Large intestine (tissue), 3 donors: ENCODE results near the gene MRM3. TPM values are rescaled to one million over a fixed set of nuclear protein-coding genes. Genes with fewer than 3 reads are reported as not detected.
"Not testable (repeated sequence)": the region's sequence is repeated elsewhere in the genome, so short reads cannot be mapped to it uniquely, and the experiment has no call there.

Experiments used
- DNase-seq, 2 donors: peaks; one replicate each; pipeline versions ENCODE4 v3.0.0 to v3.0.0-alpha.2; 2013
- H3K27ac ChIP-seq: one replicate; pipeline ENCODE4 v1.5.1; 2013; ENCODE audit warnings: low read length
- H3K27me3 ChIP-seq: 2 replicates; pipeline ENCODE4 v1.6.1; 2013; ENCODE audit warnings: low read length; ENCODE audit not compliant: control insufficient read depth, insufficient read depth
- H3K36me3 ChIP-seq: 2 replicates; pipeline ENCODE4 v1.6.1; 2013; ENCODE audit warnings: low read length; ENCODE audit not compliant: control insufficient read depth, insufficient read depth
- H3K4me1 ChIP-seq: one replicate; pipeline ENCODE4 v1.6.1; 2013; ENCODE audit warnings: low read length; ENCODE audit not compliant: control insufficient read depth, insufficient read depth
- H3K4me3 ChIP-seq: one replicate; pipeline ENCODE4 v1.5.1; 2013; ENCODE audit warnings: low read length
- H3K9me3 ChIP-seq: one replicate; pipeline ENCODE4 v1.6.1; 2013; ENCODE audit warnings: mild to moderate bottlenecking, low read depth, low read length, moderate library complexity; ENCODE audit not compliant: control insufficient read depth
- WGBS: methylation state at CpG from one replicate; pipeline ENCODE4 v1.1.5; 2013; ENCODE audit warnings: low lambda C conversion rate; ENCODE audit not compliant: insufficient coverage; 5-methylcytosine and 5-hydroxymethylcytosine counted together
- polyA plus RNA-seq: library from polyadenylated mRNA; unstranded; fragments of 120-200 nt; gene quantifications from one replicate; pipeline ENCODE4 v1.2.1, GENCODE V29; 2013

MRM3 gene
- polyA plus RNA-seq, 1 donor, result 14.7 TPM

- DNase-seq, result no peak
- no peaks in the 10 kb centered on the region for H3K4me1 ChIP-seq
- no peaks in the 10 kb centered on the region for H3K9me3 ChIP-seq
- no peak overlapping the region for H3K27ac ChIP-seq
- WGBS, result no CpG with 5 or more reads among the region's 9 CpGs
- H3K27me3 ChIP-seq, result no peaks in the 10 kb centered on the region
- H3K36me3 ChIP-seq, result peaks cover 13% of the 10 kb centered on the region
- no peak overlapping the region for H3K4me3 ChIP-seq
Measured at GRCh38 chr17:823501-823902, 41.3 kb downstream of the MRM3 start.

DNA sequence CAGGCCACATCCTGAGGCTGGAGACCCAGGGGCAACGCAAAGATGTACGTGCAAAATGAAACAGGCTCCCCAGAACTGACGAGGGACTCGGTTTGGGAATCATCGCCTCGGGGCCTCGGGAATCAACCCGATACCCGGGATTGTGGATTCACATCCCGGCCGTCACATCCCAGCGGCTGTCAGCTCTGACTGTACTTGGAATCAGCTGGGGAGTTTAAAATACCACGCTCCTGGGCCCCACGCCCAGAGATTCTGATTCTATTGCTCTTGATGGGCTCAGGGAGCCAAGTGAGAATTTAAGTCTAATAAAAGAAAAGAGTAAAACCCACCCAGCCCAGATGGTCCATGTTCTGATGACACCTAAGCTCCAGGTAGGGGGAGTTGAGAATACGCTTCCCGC is 42.2 kb downstream of the MRM3 start:
- Histone ChIP-seq H3K9me3 (no peaks in the 10 kb centered on the region), H3K27me3 (no peaks in the 10 kb centered on the region), H3K27ac (no peak overlapping the region), H3K36me3 (peaks cover 10% of the 10 kb centered on the region), H3K4me3 (no peak overlapping the region), H3K4me1 (no peaks in the 10 kb centered on the region)
- no CpG with 5 or more reads among the region's 16 CpGs for WGBS
- DNase-seq, result no peak

DNA sequence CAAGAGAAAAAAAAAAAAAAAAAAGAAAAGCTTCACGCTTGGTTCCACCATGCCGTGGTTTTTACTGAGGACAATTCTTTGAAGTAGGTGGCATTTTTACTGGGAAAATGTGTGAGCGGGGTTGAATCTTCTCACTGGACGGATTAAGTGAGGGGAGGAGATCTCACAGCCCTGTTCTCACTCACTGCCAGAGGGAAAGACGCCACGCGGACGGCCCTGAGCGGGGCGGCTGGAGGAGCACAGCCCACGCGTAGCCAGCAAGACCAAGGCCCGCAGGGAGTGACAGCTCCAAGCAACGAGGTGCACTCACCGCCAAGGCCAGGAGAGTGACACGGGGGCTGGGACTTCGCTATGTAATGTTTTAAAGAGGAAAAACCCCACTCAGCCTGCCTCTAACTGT is 43.1 kb downstream of the MRM3 start:
- Histone ChIP-seq H3K36me3 (peaks cover 7% of the 10 kb centered on the region), H3K9me3 (no peaks in the 10 kb centered on the region), H3K4me3 (no peak overlapping the region), H3K27ac (no peak overlapping the region), H3K27me3 (no peaks in the 10 kb centered on the region), H3K4me1 (no peaks in the 10 kb centered on the region)
- 100% methylated on average over 2 of the region's 17 CpGs for WGBS
- DNase-seq, result no peak

DNA sequence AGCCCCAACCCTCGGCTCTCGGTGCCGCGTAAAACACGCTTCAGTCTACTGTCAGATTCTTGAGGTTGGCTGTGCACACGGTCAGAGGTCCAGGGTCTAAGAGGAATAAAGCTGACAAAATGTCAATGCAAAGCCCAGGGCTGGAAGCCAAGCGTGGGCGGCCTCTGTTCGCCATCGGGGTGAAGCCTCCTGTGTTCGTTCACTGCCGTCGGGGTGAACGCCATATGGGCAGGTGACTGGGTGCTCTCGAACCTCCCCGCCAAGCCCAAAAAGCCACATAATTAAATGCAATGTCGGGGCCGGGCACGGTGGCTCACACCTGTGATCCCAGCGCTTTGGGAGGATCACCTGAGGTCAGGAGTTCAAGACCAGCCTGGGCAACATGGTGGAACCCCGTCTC is 44.6 kb downstream of the MRM3 start:
- DNase-seq, result no peak
- H3K4me3 ChIP-seq, result no peak overlapping the region
- H3K36me3 ChIP-seq, result peaks cover 7% of the 10 kb centered on the region
- WGBS, result no CpG with 5 or more reads among the region's 21 CpGs
- H3K9me3 ChIP-seq, result no peaks in the 10 kb centered on the region
- no peaks in the 10 kb centered on the region for H3K4me1 ChIP-seq
- H3K27ac ChIP-seq, result no peak overlapping the region
- no peaks in the 10 kb centered on the region for H3K27me3 ChIP-seq

GRCh38 chr17:828761-829160 is 46.6 kb downstream of the MRM3 start:
- no peak overlapping the region for H3K4me3 ChIP-seq
- H3K4me1 ChIP-seq, result no peaks in the 10 kb centered on the region
- no peak for DNase-seq
- no peak overlapping the region for H3K27ac ChIP-seq
- H3K27me3 ChIP-seq, result no peaks in the 10 kb centered on the region
- 94% methylated on average over 3 of the region's 5 CpGs for WGBS
- no peaks in the 10 kb centered on the region for H3K9me3 ChIP-seq
- no peaks in the 10 kb centered on the region for H3K36me3 ChIP-seq

- not testable (repeated sequence) for H3K36me3 ChIP-seq, H3K9me3 ChIP-seq, H3K4me1 ChIP-seq, H3K27me3 ChIP-seq, H3K4me3 ChIP-seq, DNase-seq, H3K27ac ChIP-seq
- no CpG with 5 or more reads among the region's 3 CpGs for WGBS
Measured at GRCh38 chr17:829614-830013, 47.5 kb downstream of the MRM3 start.

GRCh38 chr17:830381-830780 is 48.2 kb downstream of the MRM3 start:
- 86% methylated on average over 3 of the region's 19 CpGs for whole genome bisulfite sequencing

GRCh38 chr17:830950-831349 is 48.8 kb downstream of the MRM3 start:
- WGBS, result 100% methylated on average over 1 of the region's 7 CpGs
- DNase-seq, result no peak
- no peaks in the 10 kb centered on the region for H3K4me1 ChIP-seq
- no peak overlapping the region for H3K27ac ChIP-seq
- no peaks in the 10 kb centered on the region for H3K36me3 ChIP-seq
- H3K4me3 ChIP-seq, result no peak overlapping the region
- no peaks in the 10 kb centered on the region for H3K9me3 ChIP-seq
- H3K27me3 ChIP-seq, result no peaks in the 10 kb centered on the region

More at GRCh38 chr17:830381-830780, 48.2 kb downstream of the MRM3 start:
- H3K4me3 ChIP-seq, result no peak overlapping the region
- DNase-seq, result no peak
- H3K9me3 ChIP-seq, result no peaks in the 10 kb centered on the region
- no peak overlapping the region for H3K27ac ChIP-seq
- H3K36me3 ChIP-seq, result no peaks in the 10 kb centered on the region
- no peaks in the 10 kb centered on the region for H3K27me3 ChIP-seq
- no peaks in the 10 kb centered on the region for H3K4me1 ChIP-seq

DNA sequence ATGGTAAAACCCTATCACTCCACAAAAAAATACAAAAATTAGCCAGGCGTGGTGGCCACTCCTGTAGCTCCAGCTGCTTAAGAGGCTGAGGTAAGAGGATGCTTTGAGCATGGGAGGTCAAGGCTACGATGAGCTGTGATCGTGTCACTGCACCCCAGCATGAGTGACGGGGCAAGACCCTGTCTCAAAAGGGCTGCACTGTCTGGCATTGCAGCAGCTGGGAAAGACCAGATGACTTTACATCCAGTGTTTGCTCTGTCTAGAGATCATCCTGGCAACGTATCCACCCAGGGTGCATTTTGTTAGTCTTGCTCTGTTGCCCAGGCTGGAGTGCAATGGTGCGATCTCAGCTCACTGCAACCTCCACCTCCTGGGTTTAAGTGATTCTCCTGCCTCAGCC is 52.0 kb downstream of the MRM3 start:
- Histone ChIP-seq H3K36me3 (no peaks in the 10 kb centered on the region), H3K9me3 (no peaks in the 10 kb centered on the region), H3K4me3 (no peak overlapping the region), H3K4me1 (peaks cover 3% of the 10 kb centered on the region), H3K27ac (no peak overlapping the region), H3K27me3 (no peaks in the 10 kb centered on the region)
- WGBS, result no CpG with 5 or more reads among the region's 6 CpGs
- DNase-seq, result no peak

GRCh38 chr17:835263-835662 is 53.1 kb downstream of the MRM3 start:
- peak overlapping the region; percentile 42 for H3K27ac ChIP-seq
- no peak overlapping the region for H3K4me3 ChIP-seq
- no peaks in the 10 kb centered on the region for H3K9me3 ChIP-seq
- no peaks in the 10 kb centered on the region for H3K27me3 ChIP-seq
- peaks cover 3% of the 10 kb centered on the region for H3K4me1 ChIP-seq
- no CpG with 5 or more reads among the region's 9 CpGs for WGBS
- DNase-seq, result peak; percentile 33 to 39
- no peaks in the 10 kb centered on the region for H3K36me3 ChIP-seq

DNA sequence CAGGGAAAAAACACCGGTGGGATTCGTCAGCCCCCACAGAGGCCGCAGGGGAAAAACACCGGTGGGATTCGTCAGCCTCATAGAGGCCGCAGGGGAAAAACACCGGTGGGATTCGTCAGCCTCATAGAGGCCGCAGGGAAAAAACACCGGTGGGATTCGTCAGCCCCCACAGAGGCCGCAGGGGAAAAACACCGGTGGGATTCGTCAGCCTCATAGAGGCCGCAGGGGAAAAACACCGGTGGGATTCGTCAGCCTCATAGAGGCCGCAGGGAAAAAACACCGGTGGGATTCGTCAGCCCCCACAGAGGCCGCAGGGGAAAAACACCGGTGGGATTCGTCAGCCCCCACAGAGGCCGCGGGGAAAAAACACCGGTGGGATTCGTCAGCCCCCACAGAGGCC is 53.6 kb downstream of the MRM3 start:
- not testable (repeated sequence) for DNase-seq, H3K27me3 ChIP-seq, H3K4me1 ChIP-seq, H3K4me3 ChIP-seq, H3K36me3 ChIP-seq, H3K9me3 ChIP-seq
- no CpG with 5 or more reads among the region's 27 CpGs for WGBS
- peak overlapping the region; percentile 57 for H3K27ac ChIP-seq
